Epithelial cell of prostate (primary cell): ENCODE data around the gene EPHA8.

Experiments
- DNase-seq: peaks from one replicate; pipeline ENCODE4 v3.0.0-alpha.2; 2011; ENCODE audit warnings: low read depth, low spot score
- H3K27ac ChIP-seq: fragments of 450-650 bp; 2 replicates; pipeline ENCODE4 v1.5.1; 2017; ENCODE audit warnings: mild to moderate bottlenecking

Gene EPHA8

GRCh38 chr1:22562584-22563583 is at the start of gene EPHA8:
Gene EPHA8 (plus strand): TSS chr1:22563489. CDS start chr1:22563636, 147 bp downstream.
- no peak for DNase-seq

DNA sequence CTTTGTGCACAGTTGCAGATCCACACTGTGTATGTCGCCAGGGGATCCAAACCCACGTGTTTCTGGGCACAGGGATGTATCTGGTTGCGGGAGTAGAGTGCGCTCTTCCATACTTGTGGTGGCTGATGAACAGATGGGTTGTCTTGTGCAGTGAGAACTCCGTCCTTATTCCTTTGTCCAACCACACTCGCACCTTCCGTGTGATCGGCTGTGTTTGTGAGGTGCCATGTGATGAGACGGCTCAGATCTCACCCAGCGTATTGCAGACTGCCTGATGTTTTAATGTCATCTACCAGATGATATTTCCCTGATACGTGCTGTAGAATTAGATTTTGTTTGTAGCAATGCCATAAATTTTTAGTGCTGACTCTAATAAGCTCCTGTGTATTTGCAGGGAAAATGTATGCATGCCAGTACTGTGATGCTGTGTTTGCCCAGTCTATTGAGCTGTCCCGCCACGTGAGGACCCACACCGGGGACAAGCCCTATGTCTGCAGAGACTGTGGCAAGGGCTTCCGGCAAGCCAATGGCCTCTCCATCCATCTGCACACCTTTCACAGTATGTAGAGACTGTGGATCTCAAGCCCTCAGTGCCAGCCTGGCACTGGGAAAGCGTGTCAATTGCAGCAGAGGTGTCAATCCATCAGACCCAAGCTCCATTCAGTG is 46.2 kb upstream of the EPHA8 start:
- DNase-seq = no peak
- no peak overlapping the region for H3K27ac ChIP-seq

More at GRCh38 chr1:22562584-22563583, at the start of gene EPHA8:
- H3K27ac ChIP-seq = no peak within 1 kb of the TSS

DNA sequence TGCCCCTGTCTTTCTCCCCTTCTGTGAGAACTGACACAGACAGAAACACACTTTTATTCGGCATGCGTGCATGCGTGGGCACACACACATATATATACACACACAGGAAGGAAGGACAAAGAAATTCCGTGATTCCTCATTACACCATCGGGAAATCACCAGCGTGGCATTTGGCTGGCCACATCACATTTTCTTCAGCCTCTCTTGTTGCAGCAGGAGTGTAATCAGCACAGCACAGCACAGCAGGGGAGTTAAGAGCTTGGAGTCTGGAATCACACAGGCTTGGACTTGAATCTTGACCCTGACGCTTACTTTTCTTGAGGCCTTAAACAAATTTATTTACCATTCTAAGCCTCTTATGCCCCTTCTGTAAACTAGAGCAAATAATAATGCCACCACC is 45.3 kb upstream of the EPHA8 start:
- H3K27ac ChIP-seq = no peak overlapping the region
- no peak for DNase-seq

- DNase-seq = no peak
- H3K27ac ChIP-seq = no peak overlapping the region
Observed at GRCh38 chr1:22518379-22518778, 44.9 kb upstream of the EPHA8 start.

DNA sequence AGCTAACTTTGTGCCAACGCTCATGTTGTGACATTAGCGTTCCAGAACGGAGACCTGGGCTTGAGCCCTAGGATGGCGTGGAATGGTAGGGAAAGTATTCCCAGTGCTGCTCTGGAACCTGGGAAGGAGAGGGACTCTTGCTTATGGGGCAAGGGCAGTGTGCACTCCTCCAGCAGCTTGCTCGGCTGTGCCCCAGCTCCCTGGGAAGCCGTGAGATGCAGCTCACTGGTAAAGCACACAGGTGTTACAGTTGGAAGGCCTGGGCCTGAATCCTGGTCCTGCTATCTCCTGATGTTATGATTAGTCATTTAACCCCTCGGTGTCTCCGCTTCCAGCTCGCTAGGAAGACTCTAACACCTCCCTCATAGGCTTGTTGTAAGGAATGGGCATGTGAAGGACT is 42.4 kb upstream of the EPHA8 start:
- DNase-seq = no peak

GRCh38 chr1:22521692-22522091 is 41.6 kb upstream of the EPHA8 start:
- H3K27ac ChIP-seq = no peak overlapping the region
- DNase-seq = no peak

More for the DNA sequence above, 42.4 kb upstream of the EPHA8 start:
- H3K27ac ChIP-seq = no peak overlapping the region

GRCh38 chr1:22522221-22522743 is 41.0 kb upstream of the EPHA8 start:
- DNase-seq = no peak
- no peak overlapping the region for H3K27ac ChIP-seq

GRCh38 chr1:22524481-22524880 is 38.8 kb upstream of the EPHA8 start:
- H3K27ac ChIP-seq = no peak overlapping the region
- DNase-seq = no peak

DNA sequence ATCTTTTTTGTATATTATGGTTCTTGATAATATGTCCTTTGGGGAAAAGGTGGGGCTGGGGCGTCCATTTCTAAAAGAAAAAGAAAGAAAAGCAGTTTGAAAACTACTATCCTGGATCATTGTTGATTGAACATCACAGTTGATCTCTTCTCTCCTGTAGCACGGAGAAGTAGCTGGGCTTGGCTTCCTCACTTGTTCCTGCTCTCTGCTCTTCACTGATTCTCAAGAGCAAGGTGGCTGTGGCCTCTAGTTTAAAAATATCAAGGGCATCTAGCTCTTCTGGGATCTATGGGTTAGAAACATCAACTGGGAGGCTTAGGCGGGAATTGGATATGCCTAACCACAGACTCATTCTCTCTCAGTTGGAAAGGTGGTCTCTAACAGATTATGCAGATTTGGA is 38.1 kb upstream of the EPHA8 start:
- no peak overlapping the region for H3K27ac ChIP-seq
- DNase-seq = no peak

DNA sequence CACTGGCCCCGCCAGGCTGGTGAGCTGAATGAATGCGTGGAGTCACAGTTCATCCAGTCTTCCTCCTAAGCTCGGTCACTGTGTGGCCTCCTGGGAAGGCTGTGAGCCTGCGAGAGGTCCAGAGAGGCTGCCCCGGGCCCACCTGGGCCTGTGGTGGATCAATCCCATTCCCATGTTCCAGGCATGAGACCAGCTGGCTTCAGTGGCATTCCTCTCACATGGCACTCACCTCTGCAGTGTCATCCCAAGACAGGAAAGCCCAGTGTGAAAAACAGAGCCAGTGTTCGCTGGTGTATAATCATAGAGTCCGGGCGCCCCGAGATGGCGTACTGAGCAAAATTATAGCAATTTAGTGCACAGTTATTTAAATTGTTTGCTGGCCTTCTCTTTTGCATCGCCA is 37.6 kb upstream of the EPHA8 start:
- H3K27ac ChIP-seq = no peak overlapping the region
- DNase-seq = no peak

DNA sequence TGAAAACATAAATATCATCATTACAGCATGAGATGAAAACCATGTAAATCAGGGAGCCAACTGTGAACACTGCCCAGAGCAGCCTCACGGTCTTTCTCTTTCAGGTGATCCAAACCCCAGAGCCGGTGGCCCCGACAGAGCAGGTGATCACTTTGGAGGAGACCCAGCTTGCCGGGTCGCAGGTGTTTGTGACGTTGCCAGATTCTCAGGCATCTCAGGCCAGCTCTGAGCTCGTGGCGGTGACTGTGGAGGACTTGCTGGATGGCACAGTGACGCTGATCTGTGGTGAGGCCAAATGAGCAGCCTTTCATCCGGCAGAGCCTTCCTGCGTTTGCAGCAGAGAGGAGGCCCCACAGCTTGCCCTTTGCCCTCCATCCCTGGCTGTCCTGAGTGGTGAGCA is 37.2 kb upstream of the EPHA8 start:
- no peak for DNase-seq
- H3K27ac ChIP-seq = no peak overlapping the region

DNA sequence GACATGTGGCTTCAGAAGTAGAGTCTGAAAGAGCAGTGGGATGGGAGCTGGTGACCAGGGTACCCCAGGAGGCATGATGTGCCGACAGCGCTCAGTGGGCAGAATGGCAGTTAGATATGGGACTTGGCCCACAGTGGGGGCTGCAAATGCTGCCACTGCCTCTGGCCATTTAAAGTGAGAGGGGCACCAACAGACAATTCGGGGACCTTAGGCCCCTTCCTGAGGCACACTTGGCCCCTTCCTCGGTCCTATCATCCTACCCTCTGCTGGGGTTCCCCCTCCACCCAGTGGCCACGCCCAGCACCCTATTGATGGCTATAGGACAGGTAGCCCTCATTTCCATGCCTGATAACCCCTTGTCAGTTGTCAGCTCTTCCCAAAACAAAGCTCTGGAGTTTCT is 36.6 kb upstream of the EPHA8 start:
- DNase-seq = no peak

GRCh38 chr1:22527122-22527521 is 36.2 kb upstream of the EPHA8 start:
- DNase-seq = no peak
- no peak overlapping the region for H3K27ac ChIP-seq

More for the DNA sequence above, 36.6 kb upstream of the EPHA8 start:
- no peak overlapping the region for H3K27ac ChIP-seq

DNA sequence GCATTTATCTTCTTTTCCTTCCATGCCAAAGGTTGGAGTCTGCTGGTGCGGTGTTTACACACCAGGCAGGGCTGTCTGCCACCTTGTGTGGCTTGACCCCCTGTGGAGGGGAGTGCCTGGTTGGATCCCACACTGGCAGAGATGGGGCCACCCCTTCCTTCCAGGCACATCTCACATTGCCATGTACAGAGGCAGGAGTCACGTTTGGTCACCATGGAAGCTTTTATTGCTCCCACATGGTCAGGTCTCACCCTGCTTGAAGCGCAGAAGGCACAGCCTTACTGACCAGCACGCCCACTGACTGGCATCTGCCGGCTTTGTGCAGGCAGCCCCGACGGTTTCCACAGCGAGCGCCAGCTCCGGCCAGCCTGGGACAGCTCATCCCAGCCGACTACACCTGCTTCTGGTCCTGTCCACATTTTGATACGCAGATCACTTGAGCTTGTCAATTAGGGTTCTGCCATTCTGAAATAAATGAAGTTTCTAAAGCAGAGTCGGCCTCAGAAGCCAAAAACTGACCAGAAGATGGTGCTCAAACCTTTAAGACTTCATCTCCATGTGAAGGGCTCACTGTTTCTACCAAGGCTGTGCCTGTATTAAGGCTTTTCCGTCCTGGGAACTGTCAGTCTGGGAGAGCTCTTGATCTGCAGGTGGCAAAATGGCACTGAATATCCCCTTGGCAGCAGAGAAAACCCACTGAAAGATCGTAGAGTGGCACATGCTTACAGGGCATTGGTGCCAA is 35.6 kb upstream of the EPHA8 start:
- no peak for DNase-seq
- H3K27ac ChIP-seq = no peak overlapping the region

DNA sequence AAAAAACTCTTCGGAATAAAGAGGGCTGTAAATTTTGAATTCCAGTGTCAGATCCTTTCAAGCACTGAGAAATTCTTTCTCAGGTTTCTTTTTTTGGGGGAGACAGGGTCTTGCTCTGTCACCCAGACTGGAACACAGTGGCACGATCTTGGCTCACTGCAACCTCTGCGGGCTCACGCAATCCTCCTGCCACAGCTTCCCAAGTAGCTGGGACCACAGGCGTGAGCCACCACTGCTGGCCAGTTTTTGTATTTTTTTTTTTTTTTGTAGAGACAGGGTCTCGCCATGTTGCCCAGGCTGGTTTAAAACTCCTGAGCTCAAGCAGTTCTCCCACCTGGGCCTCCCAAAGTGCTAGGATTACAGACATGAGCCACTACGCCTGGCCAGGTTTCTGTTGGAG is 34.8 kb upstream of the EPHA8 start:
- no peak overlapping the region for H3K27ac ChIP-seq
- DNase-seq = no peak

DNA sequence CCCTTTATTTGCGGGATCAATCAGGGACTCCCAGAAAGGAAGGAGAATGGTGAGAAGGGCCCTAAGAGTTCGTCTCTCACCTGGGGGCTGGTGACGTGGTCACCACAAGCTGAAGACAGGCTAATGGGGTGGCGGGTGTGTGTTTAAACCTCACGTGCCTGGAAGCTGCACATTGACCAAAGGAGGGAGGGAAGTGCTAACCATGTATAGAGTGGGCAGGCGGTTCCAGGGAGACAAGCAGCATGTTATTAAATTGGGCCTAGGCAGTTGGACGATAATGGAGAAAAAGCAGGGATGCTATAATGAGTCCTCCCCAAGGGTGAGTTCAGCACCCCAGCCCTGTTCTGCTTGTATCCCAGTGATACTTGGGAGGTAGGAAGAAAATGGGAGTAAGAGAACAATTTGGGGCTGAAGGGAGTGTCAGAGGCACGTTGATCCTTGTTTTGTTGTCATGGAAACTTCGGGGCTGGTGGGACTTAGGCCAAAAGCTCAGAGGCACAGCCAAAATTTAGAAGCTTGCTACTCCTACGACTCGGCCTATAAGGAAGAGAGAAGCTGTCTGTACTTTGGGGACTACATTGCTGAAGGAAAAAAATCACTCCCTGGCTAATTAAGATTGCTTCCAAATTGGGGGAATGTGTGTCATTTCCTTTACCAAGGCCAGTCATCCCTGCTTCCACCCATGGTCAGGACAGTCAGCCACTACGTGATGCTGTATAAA is 33.2 kb upstream of the EPHA8 start:
- DNase-seq = no peak
- H3K27ac ChIP-seq = no peak overlapping the region

- no peak overlapping the region for H3K27ac ChIP-seq
- no peak for DNase-seq
Observed at GRCh38 chr1:22530715-22531114, 32.6 kb upstream of the EPHA8 start.

GRCh38 chr1:22531251-22531650 is 32.0 kb upstream of the EPHA8 start:
- no peak overlapping the region for H3K27ac ChIP-seq
- no peak for DNase-seq

GRCh38 chr1:22533244-22533895 is 29.9 kb upstream of the EPHA8 start:
- DNase-seq = no peak
- H3K27ac ChIP-seq = no peak overlapping the region
